ENCODE results near the gene COL20A1. TPM values are rescaled to one million over a fixed set of nuclear protein-coding genes. Genes with fewer than 3 reads are reported as not detected.

The COL20A1 gene
- total RNA-seq, 1 donor from 2014 or later, result not detected

DNA sequence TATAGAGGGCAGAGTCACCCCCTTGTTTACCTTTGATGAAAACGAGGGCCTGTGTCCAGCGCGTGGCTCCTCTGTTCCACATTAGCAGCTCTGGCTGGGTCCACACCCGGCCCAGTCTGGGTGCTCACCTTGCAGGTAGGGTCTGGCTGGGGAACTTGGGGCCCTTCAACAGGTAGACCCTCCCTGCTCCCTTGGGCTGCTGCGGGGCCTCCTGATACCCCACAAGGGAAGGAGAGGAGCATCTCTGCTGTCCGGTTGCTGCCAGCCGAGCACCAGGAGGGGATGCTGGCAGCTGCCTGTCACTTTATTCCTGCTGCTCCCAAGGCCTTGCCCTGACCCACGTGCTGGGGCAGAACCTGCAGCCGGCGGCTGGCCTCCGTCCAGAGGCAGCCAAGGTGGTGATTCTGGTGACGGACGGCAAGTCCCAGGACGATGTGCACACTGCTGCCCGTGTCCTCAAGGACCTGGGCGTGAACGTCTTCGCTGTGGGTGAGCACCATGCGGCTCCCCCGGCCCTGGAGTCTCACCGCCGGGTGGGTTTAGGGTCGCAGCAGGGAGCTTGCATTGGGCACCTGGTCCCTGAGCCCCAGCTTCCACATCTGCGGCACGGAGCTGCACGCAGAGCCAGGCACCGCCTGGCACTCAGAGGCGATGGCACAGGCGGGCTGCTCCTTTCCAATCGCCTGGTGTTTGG is 15.4 kb downstream of the COL20A1 start:
- DNase-seq (ENCODE audit: low spot score), result no peak

DNA sequence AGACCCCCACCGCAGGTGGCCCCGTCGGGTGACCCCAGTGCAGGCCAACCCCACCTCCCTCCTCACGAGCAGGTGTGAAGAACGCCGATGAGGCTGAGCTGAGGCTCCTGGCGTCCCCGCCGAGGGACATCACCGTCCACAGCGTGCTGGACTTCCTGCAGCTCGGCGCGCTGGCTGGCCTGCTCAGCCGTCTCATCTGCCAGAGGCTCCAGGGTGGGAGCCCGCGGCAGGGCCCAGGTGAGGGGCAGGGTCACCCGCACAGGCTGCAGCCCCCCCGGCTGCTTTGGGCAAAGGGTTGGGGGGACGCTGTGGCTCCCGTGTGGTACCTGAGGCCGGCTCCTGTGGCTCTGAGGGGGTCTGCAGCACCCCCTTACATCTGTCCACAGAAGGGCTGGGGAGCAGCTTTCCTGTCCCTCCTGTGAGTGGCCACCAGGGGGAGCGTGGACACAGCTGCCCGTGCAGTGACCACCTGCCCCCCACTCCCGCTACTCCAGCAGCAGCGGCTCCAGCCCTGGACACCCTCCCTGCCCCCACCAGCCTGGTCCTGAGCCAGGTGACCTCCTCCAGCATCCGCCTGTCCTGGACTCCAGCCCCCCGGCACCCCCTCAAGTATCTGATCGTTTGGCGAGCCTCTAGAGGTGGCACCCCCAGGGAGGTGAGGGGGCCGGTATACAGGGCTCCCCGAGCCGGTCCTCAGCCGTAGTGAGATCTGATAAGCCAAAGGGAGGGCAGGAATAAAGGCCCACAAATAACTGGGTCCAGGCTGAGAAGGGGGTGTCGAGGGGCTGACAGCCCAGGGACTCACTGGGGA is 16.5 kb downstream of the COL20A1 start:
- DNase-seq (ENCODE audit: low spot score), result no peak

DNA sequence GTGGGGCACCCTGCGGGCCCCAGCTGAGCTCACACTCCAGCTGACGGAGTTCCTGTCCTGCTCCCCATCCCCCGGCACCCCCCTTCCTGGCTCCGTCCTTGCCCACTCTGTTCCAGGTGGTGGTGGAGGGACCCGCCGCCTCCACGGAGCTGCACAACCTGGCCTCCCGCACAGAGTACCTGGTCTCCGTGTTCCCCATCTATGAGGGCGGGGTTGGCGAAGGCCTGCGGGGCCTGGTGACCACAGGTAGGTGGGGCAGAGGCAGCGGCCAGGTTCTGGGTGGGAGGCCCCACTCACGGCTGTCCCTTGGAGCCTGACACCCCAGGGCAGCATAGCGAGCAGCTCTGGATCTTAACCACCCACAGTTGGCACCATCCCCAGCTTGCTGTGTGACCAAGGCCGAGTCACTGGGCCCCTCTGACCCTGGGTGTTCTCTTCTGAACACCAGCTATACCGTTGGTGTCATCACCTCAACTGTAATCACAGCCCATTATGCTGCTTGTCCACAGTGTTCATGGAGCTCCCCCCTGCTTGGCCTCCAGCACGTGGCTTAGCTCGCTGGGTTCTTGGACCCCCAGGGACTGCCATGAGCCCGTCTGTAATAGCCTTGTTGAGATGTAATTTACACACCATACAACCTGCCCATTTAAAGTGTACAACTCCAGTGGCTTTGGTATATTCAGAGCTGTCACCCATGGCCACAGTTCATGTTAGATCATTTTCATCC is 17.4 kb downstream of the COL20A1 start:
- DNase-seq (ENCODE audit: low spot score), result no peak

DNA sequence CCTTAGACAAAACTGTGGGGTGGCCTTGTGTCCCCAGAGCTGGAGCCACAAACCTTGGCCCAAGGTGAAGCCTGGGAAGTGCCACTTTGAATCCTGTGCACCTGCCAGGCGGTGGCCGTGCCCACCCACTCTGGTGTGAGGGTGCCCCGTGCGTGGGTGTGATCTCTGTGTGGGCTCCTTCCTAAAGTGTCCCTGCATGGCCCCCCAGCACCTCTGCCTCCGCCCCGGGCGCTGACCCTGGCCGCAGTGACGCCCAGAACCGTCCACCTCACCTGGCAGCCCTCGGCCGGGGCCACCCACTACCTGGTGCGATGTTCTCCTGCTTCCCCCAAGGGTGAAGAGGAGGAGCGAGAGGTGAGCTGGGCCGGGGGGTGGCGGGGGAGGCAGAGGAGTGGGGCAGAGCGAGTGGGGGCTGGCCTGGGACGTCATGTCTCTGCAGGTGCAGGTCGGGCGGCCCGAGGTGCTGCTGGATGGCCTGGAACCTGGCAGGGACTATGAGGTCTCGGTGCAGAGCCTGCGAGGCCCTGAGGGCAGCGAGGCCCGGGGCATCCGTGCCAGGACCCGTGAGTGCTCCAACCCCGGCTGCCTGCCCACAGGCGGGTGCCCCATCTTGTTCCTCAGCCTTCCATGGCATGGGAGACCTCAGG is 18.3 kb downstream of the COL20A1 start:
- no peak for DNase-seq (ENCODE audit: low spot score)

DNA sequence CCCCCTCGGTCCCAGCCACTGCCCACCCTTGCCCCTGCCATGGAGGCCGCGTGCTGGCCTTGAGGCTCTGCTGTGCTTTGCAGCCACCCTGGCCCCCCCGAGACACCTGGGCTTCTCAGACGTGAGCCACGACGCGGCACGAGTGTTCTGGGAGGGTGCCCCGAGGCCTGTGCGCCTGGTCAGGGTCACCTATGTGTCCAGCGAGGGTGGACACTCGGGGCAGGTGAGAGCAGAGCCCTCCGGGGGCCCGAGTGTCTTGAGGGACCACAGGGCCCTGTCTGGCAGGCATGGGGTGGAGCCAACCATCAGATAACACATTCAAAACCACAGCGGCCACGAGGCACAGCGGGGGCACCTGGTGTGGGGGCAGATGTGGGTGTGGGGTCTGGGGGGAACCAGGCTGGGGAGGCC is 18.9 kb downstream of the COL20A1 start:
- no peak for DNase-seq (ENCODE audit: low spot score)

DNA sequence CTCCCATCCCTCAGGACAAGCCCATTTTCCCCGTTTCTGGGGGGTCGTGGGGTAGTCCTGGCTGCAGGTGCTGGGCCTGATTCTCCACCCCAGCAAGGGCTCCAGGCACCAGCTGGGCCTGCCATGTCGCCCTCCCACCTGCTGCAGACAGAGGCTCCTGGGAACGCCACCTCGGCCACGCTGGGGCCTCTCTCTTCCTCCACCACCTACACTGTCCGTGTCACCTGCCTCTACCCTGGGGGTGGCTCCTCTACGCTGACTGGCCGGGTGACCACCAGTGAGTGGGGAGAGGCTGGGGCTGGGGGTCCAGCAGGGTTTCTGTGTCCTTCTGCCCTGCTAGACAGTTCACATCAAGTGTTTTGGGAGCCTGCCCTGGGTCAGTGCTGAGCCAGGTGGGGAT is 19.3 kb downstream of the COL20A1 start:
- DNase-seq (ENCODE audit: low spot score), result no peak

DNA sequence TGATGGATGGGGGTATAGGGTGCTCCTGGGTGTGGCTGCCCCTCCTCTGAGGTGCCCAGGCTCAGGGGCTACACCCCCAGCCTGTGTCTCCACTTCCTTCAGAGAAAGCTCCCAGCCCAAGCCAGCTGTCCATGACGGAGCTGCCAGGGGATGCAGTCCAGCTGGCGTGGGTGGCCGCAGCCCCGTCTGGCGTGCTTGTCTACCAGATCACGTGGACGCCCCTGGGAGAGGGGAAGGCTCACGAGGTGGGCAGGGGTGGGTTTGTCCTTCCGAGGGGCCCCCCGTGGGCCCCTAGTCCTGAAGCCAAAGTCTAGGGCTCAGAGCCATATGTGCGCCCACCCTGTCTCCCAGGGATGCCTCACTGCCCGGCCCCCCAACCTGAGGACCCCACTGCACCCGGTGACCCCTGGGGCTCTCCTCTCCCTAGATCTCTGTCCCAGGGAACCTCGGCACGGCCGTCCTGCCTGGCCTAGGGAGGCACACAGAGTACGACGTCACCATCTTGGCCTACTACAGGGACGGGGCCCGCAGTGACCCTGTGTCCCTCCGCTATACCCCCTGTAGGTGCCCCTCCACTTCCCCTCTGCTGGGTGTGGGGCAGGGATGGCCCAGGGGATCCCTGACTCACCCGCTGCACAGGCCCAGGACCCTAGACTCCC is 19.8 kb downstream of the COL20A1 start:
- DNase-seq (ENCODE audit: low spot score), result no peak

DNA sequence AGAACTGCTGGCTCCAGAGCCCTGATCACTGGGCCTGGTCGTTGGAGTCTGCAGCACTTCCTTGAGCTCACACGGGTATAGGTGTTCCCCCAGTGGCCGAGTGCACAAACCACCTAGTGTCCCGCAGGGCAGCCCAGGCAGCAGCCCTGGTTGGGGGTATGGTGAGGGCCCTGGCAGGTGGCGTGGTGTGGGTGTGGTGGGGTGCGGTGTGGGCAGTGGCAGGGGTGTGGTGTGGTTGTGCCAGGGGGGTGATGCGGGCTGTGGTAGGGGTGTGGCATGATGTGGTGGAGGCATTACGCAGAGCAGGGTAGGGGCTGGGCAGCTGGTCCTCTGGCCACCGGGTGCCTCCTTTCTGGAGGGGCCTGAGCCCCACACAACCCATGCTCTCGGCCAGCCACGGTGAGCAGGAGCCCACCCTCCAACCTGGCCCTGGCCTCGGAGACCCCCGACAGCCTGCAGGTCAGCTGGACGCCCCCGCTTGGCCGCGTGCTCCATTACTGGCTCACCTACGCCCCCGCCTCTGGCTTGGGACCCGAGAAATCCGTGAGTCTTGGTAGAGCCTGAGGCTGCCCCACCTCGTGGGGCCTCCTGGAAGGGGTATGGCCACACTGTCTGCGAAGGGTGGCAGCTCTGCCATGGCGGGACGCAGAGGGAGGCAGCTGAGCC is 20.5 kb downstream of the COL20A1 start:
- DNase-seq (ENCODE audit: low spot score), result no peak

DNA sequence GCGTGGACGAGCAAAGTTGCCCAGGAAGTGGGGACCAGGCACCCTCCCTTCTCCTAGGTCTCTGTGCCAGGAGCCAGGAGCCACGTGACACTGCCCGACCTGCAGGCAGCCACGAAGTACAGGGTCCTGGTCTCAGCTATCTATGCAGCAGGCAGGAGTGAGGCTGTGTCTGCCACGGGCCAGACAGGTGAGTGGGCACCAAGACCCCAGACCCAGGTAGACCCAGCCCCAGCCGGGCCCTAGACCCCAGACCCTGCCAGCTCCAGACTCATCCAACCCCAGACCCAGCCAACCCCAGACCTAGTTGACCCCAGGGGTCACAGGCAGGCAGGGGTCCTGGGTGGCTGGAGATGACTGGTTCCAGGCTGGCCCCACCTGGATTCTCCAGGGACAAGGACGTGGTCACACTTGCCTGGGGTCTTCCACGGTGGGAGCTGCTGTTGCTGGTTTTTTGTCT is 21.1 kb downstream of the COL20A1 start:
- DNase-seq (ENCODE audit: low spot score), result no peak

DNA sequence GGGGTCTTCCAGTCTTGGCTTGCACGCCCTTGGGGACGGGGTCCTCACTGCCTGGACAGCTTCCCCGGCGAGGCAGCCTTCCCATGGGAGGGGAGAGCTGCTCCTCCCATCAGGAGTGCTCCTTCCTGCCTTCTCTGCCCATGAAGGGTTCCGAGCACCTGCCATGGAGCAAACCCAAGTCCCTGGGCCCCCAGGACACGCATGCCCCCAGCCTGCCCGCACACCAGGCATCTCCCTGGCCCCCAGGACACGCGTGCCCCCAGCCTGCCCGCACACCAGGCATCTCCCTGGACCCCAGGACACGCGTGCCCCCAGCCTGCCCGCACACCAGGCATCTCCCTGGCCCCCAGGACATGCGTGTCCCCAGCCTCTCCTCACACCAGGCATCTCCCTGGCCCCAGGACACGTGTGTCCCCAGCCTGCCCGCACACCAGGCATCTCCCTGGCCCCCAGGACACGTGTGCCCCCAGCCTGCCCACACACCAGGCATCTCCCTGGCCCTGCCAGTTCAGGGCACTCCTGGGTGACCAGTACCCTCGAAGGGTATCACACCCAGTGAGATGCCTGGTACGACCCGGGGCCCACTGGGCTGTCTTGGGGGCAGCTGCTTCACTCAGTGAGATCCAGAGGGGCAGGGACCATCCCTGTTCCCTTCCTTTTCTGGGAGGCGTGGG is 21.7 kb downstream of the COL20A1 start:
- DNase-seq (ENCODE audit: low spot score), result no peak

DNA sequence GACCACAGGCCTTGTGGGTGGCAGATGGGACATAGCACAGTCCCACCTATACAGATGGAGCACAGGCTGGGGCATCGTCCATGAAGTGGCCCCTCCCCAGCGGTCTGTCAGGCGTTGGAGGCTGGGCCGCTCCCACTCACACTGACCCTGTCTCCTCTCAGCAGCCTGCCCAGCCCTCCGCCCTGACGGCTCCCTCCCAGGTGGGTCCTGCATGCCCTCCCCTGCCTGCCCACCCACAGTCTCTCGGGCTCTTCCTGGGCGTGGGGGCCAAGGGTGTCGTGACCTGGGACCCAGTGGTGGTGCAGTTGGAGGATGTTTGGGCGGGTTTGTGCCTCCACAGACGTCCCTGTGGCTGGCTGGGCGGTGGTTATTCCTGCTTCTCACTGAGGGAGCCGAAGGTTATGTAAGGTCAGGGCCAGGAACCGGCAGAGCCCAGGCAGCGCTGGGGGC is 22.3 kb downstream of the COL20A1 start:
- no peak for DNase-seq (ENCODE audit: low spot score)

DNA sequence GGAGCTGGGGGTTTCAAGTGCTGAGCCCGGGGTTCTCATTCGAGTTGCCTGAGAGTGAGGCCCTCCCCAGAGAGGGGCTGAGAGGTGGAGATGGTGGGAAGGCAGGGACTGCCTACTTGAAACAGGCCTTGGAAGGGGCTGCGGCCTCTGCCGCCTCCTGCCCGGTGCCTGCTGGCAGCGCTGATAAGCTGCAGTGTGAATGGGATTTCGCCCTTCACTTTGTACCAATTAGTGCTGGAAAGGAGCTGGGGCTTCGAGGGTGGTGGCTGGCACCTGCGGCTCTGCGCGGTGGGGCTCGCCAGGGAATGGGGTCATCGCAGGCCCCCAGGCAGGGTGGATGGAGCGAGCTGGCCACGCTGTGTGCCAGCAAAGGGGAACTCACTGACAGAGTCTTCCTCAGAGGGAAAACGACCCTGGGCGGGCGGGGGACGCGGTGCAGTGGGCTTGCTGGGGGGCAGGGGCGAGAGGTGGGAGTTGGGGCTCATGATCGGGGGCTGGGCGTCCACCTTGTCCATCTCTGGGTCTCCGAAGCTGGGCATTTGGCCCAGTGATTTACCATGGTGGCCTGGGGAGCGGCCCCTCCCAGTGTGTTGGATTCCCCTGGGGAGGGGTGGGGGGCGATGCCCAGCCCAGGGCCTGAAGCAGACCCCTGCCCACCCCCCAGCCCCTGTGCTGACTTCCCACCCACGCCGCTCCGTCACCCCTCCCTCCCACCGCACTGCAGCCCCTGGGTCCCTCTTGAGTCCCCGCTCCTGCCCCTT is 22.9 kb downstream of the COL20A1 start:
- DNase-seq (ENCODE audit: low spot score), result no peak

DNA sequence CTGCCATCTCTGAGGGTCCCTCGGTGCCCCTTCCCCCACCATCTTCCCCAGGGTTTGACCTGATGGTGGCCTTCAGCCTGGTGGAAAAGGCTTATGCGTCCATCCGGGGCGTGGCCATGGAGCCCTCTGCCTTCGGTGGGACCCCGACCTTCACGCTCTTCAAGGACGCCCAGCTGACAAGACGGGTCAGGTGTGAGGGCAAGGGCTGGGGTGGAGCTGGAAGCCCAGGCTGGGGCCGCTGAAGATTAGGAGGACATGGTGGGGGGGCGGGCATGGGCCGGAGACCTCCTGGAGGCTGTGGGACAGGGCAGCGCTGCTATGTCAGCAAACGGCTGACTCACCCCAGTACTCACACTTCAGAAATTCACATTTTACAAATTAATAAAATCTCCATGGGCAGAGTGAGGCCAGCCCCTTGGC is 23.5 kb downstream of the COL20A1 start:
- no peak for DNase-seq (ENCODE audit: low spot score)

DNA sequence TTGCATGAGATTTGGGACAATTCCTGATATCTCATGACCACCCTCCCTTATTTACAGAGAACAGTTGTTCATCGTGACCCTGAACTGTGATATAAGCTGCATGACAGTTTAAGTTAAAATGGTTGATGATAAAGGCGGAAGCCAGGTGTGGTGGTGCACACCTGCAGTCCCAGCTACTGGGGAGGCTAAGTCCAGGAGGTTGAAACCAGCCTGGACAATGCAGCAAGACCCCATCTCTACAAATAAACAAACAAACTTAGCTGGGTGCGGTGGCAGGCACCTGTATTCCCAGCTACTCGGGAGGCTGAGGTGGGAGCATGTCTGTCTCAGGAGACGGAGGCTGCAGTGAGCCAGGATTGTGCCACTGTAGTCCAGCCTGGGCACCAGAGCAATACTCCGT is 24.1 kb downstream of the COL20A1 start:
- no peak for DNase-seq (ENCODE audit: low spot score)

DNA sequence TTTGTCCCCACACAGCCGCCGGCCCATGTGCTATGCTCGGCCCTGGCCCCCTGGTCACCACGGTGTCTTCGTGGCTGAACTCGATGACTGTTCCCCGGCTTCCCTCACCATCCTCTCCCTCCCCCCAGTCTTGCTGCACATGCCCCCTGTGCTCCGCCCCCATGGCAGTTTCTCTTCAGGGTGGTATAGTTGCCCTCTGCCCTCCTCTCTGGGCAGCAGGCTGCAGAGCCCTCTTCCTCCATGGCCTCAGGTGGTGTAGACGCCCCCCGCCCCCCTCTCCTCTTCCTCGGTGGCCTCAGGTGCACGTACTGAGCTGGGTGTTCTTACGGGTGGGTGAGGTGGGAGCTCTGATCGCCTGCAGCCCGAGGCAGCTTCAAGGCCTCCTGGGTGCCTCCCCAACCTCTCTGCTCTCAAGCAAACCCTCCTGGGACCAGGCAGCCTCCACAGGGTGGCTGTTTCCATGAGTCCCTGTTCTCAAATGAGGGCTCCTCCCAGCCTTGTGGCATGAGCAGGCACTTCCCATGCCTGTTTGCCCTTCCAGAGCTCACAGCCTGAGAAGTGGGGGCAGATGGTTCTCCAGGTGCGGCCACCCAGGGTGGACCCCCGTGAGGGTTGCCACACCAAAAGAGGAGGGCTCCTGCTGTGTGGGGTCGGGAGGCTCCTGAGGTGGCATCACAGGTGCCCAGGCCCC is 24.8 kb downstream of the COL20A1 start:
- no peak for DNase-seq (ENCODE audit: low spot score)

DNA sequence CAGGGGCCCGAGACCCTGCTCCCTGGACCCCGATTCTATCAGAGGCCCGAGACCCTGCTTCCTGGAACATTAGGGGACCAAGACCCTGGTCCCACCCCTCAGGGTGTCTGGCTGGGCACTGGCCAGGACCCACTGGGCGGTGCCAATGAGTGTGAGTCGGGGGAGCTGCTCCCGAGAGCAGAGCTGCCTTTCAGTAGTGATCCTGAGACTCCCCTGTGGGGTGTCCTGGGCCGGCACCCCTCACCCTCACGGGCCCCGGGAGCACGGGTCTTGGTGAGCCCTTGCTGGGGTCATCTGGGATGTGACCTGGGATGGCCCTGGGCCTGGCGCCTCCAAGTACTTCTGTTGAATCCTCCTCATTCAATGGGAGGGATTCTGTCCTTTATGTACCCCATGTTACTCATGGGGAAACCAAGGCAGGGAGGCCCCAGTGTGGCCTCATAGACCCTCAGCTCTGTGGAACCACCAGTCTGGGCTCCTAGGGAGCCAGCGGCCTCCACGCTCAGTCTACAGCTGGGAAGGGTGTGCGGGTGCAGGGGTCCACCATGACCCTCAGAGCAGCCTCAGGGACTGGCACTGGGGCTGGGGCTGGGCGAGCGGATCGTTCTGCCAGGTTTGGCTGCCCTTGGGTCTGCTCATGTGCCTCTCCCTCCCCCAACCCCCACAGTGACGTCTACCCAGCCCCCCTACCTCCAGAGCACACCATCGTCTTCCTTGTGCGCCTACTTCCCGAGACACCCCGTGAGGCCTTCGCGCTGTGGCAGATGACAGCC is 25.6 kb downstream of the COL20A1 start:
- no peak for DNase-seq (ENCODE audit: low spot score)

DNA sequence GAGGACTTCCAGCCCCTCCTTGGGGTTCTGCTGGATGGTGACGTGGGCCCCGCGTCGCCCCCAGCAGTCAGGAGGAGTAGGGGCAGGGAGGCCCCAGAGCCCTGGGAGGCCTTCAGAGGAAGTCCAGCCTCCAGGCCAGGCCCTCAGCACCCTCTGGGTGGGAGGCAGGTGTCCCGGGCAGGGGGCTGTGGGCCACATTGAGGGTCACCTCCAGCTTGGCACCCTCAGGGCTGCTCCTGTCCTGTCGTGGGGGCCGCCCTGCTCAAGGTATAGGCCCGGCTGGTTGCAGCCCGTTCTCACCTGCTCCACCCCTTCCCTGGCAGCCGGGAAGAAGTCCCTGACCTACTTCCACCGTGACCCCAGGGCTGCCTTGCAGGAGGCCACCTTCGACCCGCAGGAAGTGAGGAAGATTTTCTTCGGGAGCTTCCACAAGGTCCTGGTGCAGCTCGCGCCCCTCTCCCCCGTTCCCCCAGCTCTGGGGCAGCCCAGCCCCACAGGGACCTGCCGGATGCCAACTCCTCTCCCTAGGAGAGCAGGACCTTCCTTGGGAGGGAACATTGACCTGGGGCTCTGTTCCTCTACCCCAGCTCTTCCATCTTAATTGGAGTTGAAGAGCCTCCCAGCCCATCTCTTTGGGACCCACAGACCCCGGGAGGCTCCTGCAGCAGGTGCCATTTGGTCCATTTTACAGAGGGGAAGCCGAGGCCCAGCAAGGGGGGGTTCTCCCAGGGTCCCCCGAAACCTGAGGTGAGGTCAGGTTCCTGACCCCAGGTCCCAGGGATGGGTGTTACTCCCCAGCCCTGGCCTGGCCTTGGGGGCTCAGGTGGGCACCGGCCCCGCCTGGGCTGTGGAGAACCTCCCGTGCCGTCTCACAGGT is 26.4 kb downstream of the COL20A1 start:
- no peak for DNase-seq (ENCODE audit: low spot score)

Measured in ureter (tissue), 1 donor.